ENCODE data around the gene HGFAC. TPM values are rescaled to one million over a fixed set of nuclear protein-coding genes. Genes with fewer than 3 reads are reported as not detected.
A peak's percentile ranks its signal among the peaks of the same experiment; 100 is the strongest.

The HGFAC gene
- total RNA-seq, 1 experiment from 2014 or later = 0.37 TPM

GRCh38 chr4:3419836-3420605 is 21.7 kb upstream of the HGFAC start:
- Histone ChIP-seq H4K8ac (replicated peaks; ENCODE audit: insufficient read length, low read depth, low read length) (no peak overlapping the region), H2AFZ (ENCODE audit: low read length) (no peak overlapping the region), H3K4me2 (ENCODE audit: insufficient read depth, insufficient read length, low read length) (no peak overlapping the region), H4K5ac (ENCODE audit: insufficient read length, low read depth, low read length) (no peak overlapping the region), H3K79me2 (ENCODE audit: insufficient read depth, low read length) (no peaks in the 10 kb centered on the region), H3K56ac (ENCODE audit: insufficient read length, low read depth, low read length) (no peak overlapping the region), H3K18ac (ENCODE audit: insufficient read length, low read depth, low read length) (no peak overlapping the region), H3K23me2 (ENCODE audit: insufficient read length, low read depth, low read length, poor library complexity, severe bottlenecking) (no peaks in the 10 kb centered on the region), H3T11ph (ENCODE audit: low read length) (no peak overlapping the region), H2BK12ac (ENCODE audit: insufficient read length, low read depth, low read length) (no peak overlapping the region), H2BK120ac (ENCODE audit: low read depth, low read length, poor library complexity, severe bottlenecking) (no peak overlapping the region), H3K9ac (ENCODE audit: extremely low read depth, insufficient read length, low read length) (no peak overlapping the region), H4K91ac (ENCODE audit: insufficient read length, low read depth, low read length) (no peak overlapping the region), H3K23ac (ENCODE audit: insufficient read length, low read depth, low read length) (no peak overlapping the region), H2BK20ac (ENCODE audit: low read depth, low read length, poor library complexity, severe bottlenecking) (no peak overlapping the region), H3K4me1 (ENCODE audit: insufficient read depth, low read length) (no peaks in the 10 kb centered on the region), H3K27me3 (ENCODE audit: insufficient read depth, low read length) (no peaks in the 10 kb centered on the region), H3K27ac (ENCODE audit: insufficient read length, low read depth, low read length) (no peak overlapping the region), H2BK5ac (ENCODE audit: insufficient read length, low read length) (no peak overlapping the region), H2AK5ac (ENCODE audit: insufficient read length, low read length) (no peak overlapping the region), H3K4ac (ENCODE audit: low read depth, low read length) (no peak overlapping the region), H4K20me1 (ENCODE audit: control insufficient read depth, insufficient read depth, insufficient read length) (no peaks in the 10 kb centered on the region), H3K9me3 (ENCODE audit: control insufficient read depth, low read depth, low read length) (no peaks in the 10 kb centered on the region), H2BK15ac (ENCODE audit: low read depth, low read length) (no peak overlapping the region; the same call in 1 of the 2 replicates), H3K14ac (ENCODE audit: insufficient read depth, low read length) (no peak overlapping the region), H3K79me1 (ENCODE audit: insufficient read depth, low read depth, low read length, poor library complexity, severe bottlenecking) (no peaks in the 10 kb centered on the region)
- no peaks in the 10 kb centered on the region for H3K9me3 Mint-ChIP-seq
- peaks cover 4 to 11% of the 10 kb centered on the region in 2 experiments; a peak in 3 of 4 replicates for H3K4me1 Mint-ChIP-seq
- peak overlapping the region in 2 of 3 experiments; percentile 36 to 42; a peak in 2 of 7 replicates for H3K27ac Mint-ChIP-seq
- WGBS (ENCODE audit: extremely low coverage, insufficient read length, low lambda C conversion rate) = no CpG with 5 or more reads among the region's 15 CpGs
- H3K27me3 Mint-ChIP-seq (ENCODE audit: low read depth) = no peaks in the 10 kb centered on the region
- no peak for TF ChIP-seq CTCF (conservative IDR thresholded peaks at IDR 0.05)
- DNase-seq = no peak
- no peak overlapping the region for H3K4me3 Mint-ChIP-seq
- H3K36me3 Mint-ChIP-seq (ENCODE audit: insufficient read depth in 1 of 3, low read depth in 3 of 3) = peaks cover 0 to 30% (median 5%) of the 10 kb centered on the region in 3 experiments; a peak in 5 of 7 replicates

All from H9 (cell line).